Globus pallidus (tissue), 1 donor: ENCODE data around the gene HNRNPA2B1.

ENCODE experiments used
- DNase-seq: peaks from one replicate; pipeline ENCODE4 v3.0.0-alpha.2; 2015; ENCODE audit warnings: low spot score

HNRNPA2B1 gene

DNA sequence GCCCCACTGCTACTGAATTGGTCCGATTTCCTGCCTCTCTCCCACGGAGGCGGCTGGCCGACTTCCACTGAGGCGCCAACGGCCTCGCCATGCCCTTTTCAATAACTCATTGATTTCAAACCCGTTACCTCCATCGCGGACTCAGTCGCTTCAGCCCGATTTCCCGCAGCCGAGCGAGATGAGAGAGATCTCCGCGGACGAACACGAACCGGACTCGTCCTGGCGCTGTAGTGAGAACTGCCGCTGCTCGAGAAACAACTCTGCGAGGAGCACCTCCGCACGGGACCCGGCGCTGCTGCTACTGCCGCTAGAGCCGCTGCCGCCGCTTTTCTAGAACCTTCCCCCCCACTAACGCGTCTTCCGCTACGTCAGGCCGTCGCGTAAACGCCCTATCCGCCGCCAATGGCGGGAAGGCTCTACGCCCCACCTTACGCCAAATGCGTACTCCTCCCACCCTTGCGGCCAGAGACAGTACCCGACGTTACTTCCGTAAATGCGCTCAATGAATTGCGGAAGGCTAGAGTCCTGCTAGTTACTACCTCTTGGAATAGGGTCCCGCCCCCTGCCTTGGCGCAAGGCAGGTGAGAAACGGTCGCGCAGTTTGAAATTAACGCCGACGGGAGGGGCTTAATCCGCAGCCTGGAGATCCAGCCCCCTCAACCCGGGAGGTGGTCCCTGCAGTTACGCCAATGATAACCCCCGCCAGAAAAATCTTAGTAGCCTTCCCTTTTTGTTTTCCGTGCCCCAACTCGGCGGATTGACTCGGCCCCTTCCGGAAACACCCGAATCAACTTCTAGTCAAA, at the start of gene HNRNPA2B1:
Gene HNRNPA2B1 (minus strand): TSS at position 303 of the 803 bp plus-strand sequence. CDS start 169 bp downstream, at position 134.
- DNase-seq = peak; percentile 98

GRCh38 chr7:26250239-26250638, 49.7 kb upstream of the HNRNPA2B1 start:
- no peak for DNase-seq

DNA sequence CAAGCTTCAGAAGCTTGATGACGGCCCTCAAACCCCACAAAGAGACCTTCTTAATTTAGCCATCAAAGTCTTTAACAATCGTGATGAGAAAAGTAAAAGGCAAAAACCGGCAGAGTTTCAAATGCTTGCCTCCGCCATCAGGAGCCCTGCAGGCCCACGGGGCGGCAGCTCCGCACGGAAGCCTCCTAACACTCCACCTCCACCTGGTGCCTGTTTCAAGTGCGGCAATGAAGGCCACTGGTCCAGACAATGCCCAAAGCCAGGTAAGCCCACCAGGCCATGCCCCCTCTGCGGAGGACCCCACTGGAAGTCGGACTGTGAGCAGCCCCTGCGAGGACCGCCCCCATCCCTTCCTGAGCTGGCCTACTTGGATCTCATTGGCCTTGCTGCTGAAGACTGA, 44.6 kb upstream of the HNRNPA2B1 start:
- DNase-seq = no peak

- DNase-seq = no peak
Observed at GRCh38 chr7:26238032-26238431, 37.5 kb upstream of the HNRNPA2B1 start.

GRCh38 chr7:26237035-26237807, 36.7 kb upstream of the HNRNPA2B1 start:
- no peak for DNase-seq

GRCh38 chr7:26233902-26234511, 33.5 kb upstream of the HNRNPA2B1 start:
- no peak for DNase-seq

DNA sequence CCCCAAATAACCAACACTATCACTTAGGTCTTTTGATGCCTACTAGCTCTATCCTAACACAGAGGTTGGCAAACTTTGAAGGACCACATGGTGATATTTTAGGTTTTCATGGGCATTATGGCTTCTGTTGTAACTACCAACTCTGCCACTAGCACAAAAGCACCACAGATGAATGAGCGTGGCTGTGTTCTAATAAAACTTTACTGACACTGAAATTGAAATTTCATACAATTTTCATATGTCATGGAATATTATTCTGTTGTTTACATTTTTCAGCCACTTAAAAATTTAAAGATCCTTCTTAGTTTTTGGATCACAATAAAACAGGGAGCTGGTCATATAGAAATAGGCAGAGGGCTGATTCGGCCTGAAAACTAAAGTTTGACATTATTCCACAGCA, 27.4 kb upstream of the HNRNPA2B1 start:
- no peak for DNase-seq

- no peak for DNase-seq
Observed at GRCh38 chr7:26224359-26224758, 23.8 kb upstream of the HNRNPA2B1 start.

DNA sequence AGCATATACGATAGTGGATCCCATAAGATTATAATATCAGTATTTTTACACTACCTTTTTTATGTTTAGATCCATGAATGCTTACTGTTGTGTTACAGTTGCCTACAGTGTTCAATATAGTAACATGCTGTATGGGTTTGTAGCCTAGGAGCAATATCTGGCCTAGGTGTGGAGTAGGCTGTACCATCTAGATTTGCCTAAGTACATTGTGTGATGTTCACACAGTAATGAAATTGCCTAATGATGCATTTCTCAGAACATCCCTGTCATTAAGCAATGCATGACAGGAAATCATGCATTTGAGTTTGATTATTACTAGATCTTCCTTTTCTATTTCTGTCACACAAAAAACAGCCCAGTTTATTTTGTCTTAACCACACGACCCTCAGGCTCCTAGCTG, 15.5 kb upstream of the HNRNPA2B1 start:
- DNase-seq = no peak

DNA sequence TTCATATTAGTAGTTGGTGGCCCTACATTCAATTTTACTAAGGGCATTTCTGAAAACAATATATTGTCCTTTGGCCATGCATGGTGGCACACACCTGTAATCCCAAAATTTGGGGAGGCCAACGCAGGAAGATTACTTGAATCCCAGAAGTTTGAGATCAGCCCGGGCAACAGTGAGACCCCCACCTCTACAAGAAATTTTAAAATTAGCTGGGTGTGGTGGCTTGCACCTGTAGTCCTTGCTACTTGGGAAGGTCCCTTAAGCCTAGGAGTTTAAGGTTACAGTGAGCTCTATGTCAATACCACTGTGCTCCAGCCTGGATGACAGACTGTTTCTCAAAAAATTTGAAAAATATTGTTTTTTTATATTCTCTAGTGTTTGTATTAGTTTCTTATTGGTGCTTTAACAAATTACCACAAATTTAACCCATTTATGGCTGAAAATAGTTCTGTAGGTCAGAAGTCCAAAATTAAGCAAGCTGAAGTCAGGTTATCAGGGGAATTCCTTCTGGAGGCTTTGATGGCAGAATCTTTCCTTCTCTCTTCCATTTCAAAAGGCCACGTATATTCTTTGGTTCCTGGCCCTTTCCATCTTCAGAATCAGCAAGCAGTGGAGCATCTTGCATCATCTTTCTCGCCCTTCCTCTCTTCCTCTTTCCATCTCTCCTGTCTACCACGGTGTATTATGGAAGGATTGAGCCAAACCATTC, 13.4 kb upstream of the HNRNPA2B1 start:
- DNase-seq = no peak

DNA sequence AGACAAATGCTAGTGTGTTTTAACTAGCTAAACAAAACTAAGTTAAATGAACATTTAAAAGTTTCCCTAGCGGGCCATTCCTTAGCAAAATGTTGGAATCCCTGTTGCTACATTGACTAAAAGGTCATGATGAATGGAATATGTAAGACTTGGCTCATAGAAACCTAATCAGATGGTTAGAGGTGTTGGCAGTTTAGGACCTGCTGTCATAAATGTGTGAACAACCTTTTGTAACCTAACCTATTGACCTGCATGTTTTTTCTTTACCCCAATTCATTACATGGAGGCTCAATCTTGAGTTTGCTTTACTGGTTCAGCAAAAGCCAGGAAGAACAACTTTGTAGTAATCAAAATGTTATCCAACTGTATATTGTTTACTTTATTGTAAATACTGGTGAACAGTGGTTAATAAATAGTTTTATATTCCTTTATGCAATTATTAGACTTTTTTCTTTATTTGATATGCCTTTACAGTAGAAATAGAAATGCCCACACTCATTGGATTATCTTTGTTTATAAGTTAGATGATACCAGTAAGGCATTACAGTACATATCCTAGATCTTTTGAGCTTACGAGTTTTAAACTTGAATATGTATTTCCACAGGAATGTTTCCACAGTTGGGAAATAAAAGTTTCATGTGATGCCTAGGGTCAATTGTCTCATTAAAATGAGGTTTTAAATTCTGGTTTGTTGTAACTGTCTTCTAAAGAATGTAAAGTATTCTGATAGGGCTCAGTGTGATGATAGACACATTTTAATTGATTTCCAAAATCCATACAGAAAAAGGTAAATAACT, 12.6 kb upstream of the HNRNPA2B1 start:
- DNase-seq = no peak

DNA sequence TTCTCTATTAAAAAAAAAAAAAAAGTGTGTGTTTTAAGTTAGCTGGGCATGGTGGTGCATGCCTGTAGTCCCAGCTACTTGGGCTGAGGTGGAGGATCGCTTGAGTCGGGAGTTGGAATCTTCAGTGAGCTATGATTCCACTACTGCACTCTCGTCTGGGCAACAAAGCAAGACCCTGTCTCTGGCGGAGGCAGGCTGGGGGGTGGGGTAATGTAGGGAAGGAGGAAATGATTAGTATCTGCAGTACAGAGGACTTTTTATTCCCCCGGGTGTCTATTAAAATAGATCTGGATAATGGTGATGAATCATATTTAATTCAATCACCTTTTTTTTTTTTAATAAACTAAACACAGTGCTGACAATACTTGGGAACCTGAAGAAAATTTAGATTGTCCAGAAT, 7.5 kb upstream of the HNRNPA2B1 start:
- no peak for DNase-seq

- DNase-seq = no peak
Observed at GRCh38 chr7:26203016-26203415, 2.5 kb upstream of the HNRNPA2B1 start.

DNA sequence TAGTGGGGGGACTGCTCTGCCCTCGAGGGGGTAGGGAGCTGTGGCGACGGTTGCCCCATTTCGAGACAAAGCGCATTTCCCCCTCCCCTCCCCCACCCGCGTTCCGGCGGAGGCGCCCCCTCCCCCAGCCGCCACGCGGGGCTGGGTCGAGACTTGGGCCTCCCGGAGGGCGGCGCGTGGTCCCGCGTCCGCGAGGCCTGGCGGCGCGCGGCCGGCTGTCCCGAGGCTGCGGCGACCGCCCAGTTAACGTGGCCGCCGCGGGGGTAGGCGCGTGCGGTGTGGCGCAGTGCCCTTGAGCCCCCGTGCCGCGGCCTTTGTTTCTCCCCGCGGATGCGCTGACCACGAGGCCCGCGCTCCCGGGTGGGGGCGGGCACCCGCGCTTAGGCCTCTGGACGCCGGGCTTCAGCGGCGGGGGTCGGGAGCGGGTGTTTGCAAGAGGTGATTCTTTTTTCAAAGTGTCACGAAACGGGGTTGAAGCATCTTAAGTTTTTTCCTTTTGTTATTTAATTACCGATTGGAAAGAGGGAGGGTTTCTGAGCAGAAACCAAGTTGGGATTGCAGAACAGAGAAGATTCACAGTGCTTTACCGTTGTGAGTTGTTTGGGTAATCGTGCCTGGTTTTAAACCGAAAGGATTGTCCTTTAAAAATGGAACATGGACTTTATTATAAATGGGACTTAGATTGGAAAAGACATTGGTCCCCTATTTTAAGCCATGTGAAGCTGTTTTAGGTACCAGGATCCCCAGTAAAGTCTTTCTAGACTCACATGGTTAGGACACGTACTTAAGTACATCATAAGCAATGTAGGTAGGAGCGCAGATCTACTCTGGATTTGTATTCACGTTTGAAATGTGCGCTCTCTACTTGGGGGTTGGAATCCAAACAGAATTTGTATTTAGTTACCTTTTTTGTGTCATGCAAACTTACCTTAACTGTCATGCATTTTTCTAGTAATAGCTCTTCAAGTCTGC, 1.8 kb upstream of the HNRNPA2B1 start:
- peak; percentile 60 for DNase-seq

GRCh38 chr7:26201247-26202018, 887 bp upstream of the HNRNPA2B1 start, which contains the start of gene CBX3:
Gene CBX3, plus strand, starts transcription at chr7:26201745. Its CDS starts 1,254 bp downstream, at chr7:26202999.
- peak; percentile 82 for DNase-seq

GRCh38 chr7:26200038-26200443, 505 bp downstream of the HNRNPA2B1 start:
- peak; percentile 81 for DNase-seq

- peak; percentile 85 for DNase-seq
Observed at GRCh38 chr7:26199301-26200037, 1.1 kb downstream of the HNRNPA2B1 start.

DNA sequence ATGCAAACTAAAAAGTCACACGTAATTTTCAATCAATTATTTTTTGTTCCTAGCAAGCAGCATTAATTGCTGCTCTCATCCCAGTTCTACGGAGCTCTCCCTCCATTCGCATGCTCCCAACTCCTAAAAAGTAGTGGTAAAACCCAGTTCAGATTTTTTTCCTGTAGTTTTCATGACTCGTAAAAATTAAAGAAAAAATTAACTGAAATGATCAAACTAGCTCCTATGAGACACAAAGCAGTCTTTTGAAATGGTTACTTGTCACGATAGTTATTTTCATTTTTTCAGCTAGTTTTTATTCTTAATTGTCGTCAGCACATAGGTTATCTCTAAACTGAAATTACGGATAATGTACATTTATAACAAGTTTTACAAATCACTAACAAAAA, 1.8 kb downstream of the HNRNPA2B1 start:
- DNase-seq = no peak
